H1 (cell line): ENCODE measurements around the gene CEP95.

Experiments
- CTCF ChIP-seq, 3 experiments: IDR thresholded peaks; 1 replicate in 2 of 3; 2 replicates in 1 of 3; pipeline versions ENCODE4 v1.5.1 to v1.6.1; 2011; ENCODE audit warnings: low read length in 3 of 3, mild to moderate bottlenecking in 3 of 3, inconsistent platforms in 2 of 3, low read depth in 1 of 3, moderate library complexity in 1 of 3; ENCODE audit not compliant: insufficient read depth in 1 of 3; ENCODE audit errors: control extremely low read depth in 1 of 3
- EGR1 ChIP-seq: IDR thresholded peaks from 2 replicates; pipeline ENCODE4 v1.6.1; 2011; ENCODE audit warnings: low read depth, low read length, borderline replicate concordance
- EZH2 ChIP-seq: fragments of 200-600 bp; sonication (generic); IDR thresholded peaks from 2 replicates; pipeline ENCODE4 v1.7.1; 2012; ENCODE audit warnings: low read depth, mild to moderate bottlenecking, moderate library complexity, low read length, inconsistent platforms; ENCODE audit not compliant: severe bottlenecking
- KDM1A ChIP-seq: fragments of 200-600, 300-600 bp; sonication (generic); IDR thresholded peaks from 2 replicates; pipeline ENCODE4 v1.7.1; 2016; ENCODE audit warnings: mild to moderate bottlenecking, low read length, borderline replicate concordance
- SP1 ChIP-seq: IDR thresholded peaks from 2 replicates; pipeline ENCODE4 v1.6.1; 2011; ENCODE audit warnings: low read depth, low read length
- TEAD4 ChIP-seq: IDR thresholded peaks from 2 replicates; pipeline ENCODE4 v1.6.1; 2012; ENCODE audit warnings: low read depth, low read length, inconsistent platforms, mixed read lengths
- TF ChIP-seq, protein P1 (sequence below): fragments of 300-600 bp; sonication (generic); IDR thresholded peaks from 2 replicates; pipeline ENCODE4 v1.7.1; 2012; ENCODE audit warnings: low read length, moderate library complexity, mild to moderate bottlenecking, inconsistent platforms; ENCODE audit not compliant: insufficient replicate concordance

- TF ChIP-seq EZH2 (no peak), CTCF (IDR thresholded peaks at IDR 0.05; ENCODE audit: control extremely low read depth in 1 of 3, insufficient read depth in 1 of 3, low read depth in 1 of 3, low read length in 3 of 3) (no peak), SP1 (no peak), TEAD4 (no peak), KDM1A (no peak), EGR1 (no peak)
- TF ChIP-seq, protein P1, sequence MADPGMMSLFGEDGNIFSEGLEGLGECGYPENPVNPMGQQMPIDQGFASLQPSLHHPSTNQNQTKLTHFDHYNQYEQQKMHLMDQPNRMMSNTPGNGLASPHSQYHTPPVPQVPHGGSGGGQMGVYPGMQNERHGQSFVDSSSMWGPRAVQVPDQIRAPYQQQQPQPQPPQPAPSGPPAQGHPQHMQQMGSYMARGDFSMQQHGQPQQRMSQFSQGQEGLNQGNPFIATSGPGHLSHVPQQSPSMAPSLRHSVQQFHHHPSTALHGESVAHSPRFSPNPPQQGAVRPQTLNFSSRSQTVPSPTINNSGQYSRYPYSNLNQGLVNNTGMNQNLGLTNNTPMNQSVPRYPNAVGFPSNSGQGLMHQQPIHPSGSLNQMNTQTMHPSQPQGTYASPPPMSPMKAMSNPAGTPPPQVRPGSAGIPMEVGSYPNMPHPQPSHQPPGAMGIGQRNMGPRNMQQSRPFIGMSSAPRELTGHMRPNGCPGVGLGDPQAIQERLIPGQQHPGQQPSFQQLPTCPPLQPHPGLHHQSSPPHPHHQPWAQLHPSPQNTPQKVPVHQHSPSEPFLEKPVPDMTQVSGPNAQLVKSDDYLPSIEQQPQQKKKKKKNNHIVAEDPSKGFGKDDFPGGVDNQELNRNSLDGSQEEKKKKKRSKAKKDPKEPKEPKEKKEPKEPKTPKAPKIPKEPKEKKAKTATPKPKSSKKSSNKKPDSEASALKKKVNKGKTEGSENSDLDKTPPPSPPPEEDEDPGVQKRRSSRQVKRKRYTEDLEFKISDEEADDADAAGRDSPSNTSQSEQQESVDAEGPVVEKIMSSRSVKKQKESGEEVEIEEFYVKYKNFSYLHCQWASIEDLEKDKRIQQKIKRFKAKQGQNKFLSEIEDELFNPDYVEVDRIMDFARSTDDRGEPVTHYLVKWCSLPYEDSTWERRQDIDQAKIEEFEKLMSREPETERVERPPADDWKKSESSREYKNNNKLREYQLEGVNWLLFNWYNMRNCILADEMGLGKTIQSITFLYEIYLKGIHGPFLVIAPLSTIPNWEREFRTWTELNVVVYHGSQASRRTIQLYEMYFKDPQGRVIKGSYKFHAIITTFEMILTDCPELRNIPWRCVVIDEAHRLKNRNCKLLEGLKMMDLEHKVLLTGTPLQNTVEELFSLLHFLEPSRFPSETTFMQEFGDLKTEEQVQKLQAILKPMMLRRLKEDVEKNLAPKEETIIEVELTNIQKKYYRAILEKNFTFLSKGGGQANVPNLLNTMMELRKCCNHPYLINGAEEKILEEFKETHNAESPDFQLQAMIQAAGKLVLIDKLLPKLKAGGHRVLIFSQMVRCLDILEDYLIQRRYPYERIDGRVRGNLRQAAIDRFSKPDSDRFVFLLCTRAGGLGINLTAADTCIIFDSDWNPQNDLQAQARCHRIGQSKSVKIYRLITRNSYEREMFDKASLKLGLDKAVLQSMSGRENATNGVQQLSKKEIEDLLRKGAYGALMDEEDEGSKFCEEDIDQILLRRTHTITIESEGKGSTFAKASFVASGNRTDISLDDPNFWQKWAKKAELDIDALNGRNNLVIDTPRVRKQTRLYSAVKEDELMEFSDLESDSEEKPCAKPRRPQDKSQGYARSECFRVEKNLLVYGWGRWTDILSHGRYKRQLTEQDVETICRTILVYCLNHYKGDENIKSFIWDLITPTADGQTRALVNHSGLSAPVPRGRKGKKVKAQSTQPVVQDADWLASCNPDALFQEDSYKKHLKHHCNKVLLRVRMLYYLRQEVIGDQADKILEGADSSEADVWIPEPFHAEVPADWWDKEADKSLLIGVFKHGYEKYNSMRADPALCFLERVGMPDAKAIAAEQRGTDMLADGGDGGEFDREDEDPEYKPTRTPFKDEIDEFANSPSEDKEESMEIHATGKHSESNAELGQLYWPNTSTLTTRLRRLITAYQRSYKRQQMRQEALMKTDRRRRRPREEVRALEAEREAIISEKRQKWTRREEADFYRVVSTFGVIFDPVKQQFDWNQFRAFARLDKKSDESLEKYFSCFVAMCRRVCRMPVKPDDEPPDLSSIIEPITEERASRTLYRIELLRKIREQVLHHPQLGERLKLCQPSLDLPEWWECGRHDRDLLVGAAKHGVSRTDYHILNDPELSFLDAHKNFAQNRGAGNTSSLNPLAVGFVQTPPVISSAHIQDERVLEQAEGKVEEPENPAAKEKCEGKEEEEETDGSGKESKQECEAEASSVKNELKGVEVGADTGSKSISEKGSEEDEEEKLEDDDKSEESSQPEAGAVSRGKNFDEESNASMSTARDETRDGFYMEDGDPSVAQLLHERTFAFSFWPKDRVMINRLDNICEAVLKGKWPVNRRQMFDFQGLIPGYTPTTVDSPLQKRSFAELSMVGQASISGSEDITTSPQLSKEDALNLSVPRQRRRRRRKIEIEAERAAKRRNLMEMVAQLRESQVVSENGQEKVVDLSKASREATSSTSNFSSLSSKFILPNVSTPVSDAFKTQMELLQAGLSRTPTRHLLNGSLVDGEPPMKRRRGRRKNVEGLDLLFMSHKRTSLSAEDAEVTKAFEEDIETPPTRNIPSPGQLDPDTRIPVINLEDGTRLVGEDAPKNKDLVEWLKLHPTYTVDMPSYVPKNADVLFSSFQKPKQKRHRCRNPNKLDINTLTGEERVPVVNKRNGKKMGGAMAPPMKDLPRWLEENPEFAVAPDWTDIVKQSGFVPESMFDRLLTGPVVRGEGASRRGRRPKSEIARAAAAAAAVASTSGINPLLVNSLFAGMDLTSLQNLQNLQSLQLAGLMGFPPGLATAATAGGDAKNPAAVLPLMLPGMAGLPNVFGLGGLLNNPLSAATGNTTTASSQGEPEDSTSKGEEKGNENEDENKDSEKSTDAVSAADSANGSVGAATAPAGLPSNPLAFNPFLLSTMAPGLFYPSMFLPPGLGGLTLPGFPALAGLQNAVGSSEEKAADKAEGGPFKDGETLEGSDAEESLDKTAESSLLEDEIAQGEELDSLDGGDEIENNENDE, result no peak
Observed at GRCh38 chr17:64484380-64484779, 22.4 kb upstream of the CEP95 start.
